HG02678 (cell line): ENCODE measurements around the gene HSPA6.
"Not testable (repeated sequence)": the region's sequence is repeated elsewhere in the genome, so short reads cannot be mapped to it uniquely, and the experiment has no call there.

Experiments
- ATAC-seq: cut with Tn5 transposase; IDR thresholded peaks from one replicate; pipeline ENCODE4 v1.9.1; 2021; ENCODE audit warnings: mild to moderate bottlenecking, moderate library complexity; ENCODE audit not compliant: unreplicated experiment

Gene HSPA6

DNA sequence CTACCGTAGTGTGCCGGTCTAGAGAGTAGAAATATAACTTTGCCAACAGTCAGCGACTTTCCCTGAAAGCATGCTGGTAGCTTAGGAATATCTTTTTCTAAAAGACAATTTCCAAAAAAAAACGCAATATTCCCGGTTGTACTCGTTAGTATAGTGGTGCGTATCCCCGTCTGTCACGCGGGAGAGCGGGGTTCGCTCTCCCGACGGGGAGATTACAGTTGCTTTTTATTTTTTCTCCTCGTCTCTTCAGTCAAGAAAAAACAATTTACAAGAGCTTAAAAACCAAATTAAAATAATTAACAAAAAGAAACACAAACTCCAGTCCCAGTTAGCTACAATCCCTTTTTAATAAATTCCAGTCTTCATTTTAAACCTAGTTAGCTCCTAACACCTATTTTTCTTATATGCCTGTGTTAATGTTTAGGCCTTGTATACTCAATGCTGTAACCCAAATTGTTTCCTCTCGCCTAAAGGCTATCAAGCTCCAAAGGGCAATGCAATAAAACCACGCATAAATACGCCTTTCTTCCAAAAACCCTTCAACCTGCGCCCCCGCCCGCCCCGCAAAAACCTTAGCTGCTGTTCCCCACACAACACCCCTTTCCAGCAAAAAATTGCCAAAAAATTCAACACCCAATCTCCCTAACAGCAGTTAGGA, 7.8 kb downstream of the HSPA6 start:
- no peak for ATAC-seq

DNA sequence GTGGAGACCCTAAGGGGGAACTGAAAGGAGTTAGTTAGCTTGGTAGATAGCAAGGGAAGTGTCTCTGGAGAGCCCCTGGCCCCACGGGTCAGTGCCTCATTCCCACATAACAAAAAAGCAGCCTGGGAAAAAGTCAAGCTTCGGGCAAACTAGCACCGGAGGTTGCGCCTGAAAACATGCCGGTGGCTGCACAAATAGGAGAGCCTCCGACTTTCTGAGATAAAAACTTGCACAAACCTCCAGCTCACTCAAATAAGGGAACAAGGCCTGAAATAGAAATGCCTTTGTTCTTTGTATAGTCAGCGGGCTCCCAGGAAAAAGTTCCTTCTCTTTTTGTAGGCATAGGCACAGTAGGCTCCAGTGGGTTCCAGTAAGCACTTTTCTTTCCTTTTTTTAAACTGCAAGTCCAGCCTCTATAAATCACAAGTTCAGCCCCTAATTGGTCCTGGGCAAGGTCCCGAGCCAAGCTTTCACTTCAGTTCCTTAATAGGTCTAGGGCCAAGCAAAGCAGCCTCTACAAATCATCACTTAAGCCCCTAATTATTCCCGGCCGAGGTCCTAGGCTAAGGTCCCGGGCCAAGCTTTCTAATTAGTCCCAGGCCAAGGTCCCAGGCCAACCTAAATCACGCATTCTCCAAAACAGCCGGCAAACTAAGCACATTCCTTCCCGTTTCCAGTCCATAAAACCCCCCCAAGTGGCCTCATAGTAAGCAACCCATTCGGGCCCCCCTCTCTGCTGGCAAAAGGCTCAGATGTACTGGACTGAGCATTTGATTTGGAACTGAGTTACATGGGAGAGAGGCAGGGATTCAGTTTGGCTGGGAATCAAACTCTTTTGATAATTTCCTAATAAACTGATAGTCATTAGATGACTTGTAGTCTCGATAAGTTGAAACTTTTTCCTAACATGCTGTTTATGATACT, 8.6 kb downstream of the HSPA6 start:
- not testable (repeated sequence) for ATAC-seq

DNA sequence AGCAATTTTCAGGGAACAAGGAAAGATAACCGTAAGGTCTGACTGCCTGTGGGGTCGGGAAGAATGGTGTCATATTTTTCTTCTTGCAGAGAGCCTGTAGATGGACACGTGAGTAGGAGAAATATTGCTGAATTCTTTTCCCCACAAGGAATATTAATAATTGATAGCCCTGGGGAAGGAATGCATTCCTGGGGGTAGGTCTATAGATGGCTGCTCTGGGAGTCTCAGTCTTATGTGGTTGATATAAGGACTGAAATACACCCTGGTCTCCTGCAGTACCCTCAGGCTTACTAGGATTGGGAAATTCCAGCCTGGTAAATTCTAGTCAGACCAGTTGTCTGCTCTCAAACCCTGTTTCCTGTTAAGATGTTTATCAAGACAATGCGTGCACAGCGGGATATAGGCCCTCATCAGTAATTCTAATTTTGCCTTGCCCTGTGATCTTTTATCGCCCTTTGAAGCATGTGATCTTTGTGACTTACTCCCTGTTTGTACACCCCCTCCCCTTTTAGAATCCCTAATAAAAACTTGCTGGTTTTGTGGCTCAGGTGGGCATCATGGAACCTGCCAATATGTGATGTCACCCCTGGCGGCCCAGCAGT, 12.8 kb downstream of the HSPA6 start:
- not testable (repeated sequence) for ATAC-seq

DNA sequence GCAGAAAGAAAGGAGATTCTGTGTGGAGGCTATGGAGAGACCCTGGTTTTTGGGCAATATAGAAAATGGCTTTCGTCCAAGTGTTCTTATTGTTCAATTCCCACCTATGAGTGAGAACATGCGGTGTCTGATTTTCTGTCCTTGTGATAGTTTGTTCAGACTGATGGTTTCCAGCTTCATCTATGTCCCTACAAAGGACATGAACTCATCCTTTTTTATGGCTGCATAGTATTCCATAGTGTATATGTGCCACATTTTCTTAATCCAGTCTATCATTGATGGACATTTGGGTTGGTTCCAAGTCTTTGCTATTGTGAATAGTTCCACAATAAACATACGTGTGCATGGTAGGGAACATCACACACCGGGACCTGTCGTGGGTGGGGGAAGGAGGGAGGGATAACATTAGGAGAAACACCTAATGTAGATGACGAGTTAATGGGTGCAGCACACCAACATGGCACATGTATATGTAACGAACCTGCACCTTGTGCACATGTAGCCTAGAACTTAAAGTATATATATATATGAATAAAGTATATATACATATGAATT, 14.7 kb downstream of the HSPA6 start:
- not testable (repeated sequence) for ATAC-seq

DNA sequence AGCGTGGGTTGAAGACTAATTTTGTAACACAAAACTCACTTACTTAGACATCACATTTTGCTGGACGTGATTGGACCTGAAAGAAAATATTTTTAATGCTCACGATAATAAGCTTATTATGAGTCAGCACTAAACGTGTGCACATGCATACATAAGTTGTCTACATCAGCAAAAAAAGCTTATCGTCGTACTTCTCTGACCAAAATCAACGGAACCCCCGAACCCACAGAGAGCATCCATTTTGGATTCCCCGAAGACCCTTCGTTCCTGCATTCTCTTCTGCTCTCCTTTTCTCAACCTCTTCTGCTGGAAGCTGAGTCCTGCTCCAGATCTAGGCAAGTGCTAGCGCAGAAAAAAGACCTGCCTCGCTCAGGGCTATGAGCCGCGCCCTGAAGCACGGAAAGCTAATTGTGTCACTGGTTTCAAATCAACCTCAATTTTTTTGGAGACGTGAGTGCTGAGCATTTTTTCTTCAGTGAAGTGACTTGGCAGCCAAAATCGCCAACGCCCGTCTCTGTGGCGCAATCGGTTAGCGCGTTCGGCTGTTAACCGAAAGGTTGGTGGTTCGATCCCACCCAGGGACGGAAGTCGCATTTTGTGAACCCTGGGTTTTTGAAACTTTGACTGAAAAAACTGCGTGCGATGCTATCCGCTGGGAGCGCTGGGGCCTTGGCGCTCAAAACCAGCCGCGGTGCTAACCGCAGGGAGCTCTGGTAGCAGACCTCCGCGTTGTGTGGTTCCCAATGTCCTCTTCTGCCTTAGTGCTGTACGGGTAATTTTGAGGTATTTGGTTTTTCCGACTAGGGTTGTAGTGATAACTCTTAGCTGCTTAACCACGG, 15.6 kb downstream of the HSPA6 start:
- peak; percentile 56 for ATAC-seq

DNA sequence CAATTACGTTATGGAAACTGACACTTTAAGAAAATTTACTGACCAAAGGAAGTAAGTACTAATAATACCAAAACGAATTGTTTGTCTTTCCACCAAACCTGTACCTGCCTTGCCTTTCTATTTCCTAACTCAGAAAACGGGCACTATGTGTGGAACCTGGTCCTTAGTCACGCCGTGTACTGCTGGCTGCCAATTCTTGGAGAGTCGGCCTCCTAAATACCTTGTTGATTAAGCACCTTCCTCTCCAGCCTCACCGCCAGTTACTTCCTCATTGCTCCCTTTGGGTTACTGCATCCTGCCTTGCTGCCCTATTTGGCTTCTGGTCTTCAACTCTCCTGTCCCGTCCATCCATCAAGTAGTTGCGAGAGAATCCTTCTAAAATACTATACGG, 16.2 kb downstream of the HSPA6 start:
- not testable (repeated sequence) for ATAC-seq

DNA sequence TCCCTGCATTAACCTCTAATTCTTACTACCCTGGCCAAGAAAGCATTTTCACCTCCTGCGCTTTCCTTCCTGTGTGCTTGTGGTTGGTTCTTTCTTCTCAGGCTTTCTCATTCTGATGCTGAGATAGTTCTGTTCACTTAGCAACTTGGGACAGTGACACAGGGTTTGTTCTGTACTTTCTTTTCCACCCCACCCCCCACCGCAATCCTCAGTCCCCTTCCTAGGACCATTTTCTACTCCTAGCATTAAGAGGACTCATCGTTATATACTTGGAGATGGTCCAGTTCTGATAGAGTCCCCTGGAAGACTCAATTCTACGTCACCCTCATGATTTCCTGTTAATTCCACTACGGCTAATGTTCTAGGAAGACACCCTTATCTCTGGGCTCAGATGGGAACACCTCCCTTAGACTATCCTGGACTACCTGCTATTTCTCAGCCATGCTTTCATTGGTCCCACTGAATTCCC, 17.8 kb downstream of the HSPA6 start:
- ATAC-seq, result peak; percentile 68

DNA sequence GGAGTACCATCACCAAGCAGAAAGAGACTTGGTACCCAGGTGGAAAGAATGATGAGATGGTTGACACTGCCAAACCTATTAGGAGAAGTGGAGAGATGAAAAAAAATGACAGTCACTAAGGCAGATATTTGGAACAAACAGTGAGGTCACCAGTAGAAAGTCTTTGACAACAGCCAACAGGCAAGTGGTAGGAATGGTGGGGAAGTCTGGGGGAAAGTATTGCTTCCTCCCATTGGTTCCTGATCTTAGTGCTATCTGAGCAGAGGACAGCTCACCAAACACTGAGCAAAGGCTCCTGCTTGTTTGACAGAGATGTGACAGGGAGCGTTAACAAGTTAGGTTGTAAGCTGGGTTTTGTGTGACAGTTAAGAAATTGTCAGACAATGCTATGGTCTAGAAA, 18.8 kb downstream of the HSPA6 start:
- ATAC-seq, result not testable (repeated sequence)

DNA sequence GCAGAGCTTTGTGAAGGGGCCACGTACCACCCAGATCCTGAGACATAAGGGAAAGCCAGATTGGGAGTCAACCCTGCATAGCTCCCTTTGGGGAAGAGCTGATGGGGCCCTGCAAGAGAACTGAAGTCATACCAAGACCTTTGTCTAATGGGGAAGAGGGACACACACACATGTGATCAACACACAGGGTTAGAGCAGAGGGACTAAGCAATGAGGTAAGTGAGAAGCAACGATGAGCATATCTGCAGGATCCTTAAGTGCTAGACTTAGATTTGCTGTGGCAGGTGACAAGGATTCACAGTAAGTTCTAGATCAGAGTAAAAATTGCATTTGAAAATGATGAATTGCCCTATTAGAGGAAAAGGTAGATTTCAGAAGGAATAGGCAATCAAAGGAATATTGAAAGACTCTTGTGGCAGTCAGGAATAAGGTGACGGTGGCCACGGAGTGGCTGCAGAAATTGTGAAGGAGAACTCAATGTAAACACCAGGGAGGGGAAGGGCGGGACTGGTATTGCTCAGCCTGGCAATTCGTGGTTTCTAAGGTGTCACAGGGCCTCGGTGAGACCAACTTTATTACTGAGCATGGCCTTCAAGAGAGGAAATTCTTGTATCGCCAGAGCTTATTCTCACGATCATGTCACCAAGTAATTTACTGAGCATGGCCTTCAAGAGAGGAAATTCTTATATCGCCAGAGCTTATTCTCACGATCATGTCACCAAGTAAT, 20.8 kb downstream of the HSPA6 start:
- ATAC-seq, result not testable (repeated sequence)

DNA sequence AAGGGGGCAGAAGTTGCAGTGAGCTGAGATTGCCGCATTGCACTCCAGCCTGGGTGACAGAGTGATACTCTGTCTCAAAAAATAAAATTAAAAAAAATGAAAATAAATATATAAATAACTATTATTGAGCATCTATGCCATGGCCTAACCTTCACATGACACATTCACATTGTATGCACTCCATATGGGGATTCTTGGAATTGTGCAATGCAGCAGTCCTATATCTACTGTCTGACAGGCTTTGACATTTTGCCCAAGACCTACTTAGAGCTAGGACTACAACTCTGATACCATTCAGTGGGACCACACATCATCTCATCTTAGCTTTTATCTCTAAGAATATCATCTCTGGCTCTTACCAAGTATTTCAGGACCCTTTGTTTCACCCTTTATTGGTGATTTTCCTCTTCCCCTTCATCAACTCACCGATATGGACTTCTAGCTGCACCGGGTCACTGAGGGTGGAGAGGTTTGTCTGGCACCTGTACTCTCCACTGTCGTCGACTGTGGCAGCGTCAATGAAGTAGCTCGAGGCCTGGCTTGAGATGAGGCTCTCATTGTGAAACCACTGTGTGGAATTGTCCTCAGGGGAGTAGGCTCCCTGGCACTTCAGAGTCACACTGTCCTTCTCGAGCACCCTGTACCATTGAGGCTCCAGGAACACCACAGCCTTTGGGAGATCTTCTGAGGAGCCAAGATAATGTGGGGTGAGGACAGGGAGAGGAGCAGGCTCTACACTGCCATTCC, 23.8 kb downstream of the HSPA6 start:
- ATAC-seq, result not testable (repeated sequence)

DNA sequence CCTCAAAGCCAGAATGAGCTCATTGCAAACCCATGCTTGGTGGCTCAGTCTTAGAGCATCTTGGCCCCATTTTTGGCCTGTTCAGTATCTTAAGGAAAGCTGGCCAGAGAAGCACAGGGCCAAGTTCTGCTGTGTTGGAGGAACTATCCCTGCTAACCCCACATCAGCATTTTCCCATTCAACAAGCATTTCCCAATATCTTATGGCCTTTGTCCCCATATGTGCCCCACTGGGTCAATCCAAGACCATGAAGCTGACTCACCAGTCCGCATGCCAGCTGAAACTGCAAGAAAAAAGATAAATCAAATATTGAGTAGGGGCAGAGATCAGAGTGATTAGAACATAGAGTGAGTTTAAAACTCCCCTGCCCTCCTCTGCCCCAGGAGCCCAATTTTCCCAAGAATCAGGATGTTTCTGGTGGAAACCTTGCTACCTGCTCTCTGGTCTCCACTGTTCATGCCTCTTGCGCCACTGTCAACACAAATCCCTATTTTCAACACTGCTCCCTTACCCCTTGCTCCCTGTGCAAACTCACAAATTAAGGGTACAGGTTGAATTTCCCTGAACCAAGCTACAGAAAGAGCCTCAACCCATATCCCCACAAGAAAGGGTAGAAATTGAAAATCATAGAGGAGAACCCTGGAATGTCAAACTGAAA, 24.5 kb downstream of the HSPA6 start:
- not testable (repeated sequence) for ATAC-seq

DNA sequence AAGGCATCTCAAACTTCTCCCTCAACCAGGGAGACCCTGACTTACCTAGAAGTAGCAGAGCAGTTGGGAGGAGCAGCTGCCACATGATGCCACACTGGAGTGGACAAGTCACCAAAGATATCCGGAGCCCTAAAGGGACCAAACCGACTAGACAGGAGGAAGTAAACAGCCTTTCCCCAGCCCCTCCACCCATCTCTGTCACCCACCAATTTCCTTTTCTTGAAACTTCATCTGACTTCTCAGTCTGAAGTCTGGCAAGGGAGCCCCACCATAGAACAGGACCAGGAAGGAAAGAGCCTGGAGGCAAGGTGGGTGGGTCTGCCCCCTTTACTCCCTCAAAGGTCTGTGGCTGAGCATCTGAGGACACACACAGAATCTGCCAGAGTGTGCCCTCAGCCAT, 25.3 kb downstream of the HSPA6 start, which contains the start of gene FCGR3A:
FCGR3A (minus strand) TSS at position 167 of the 400 bp plus-strand sequence; CDS start at position 85, 82 bp downstream.
- no peak for ATAC-seq

DNA sequence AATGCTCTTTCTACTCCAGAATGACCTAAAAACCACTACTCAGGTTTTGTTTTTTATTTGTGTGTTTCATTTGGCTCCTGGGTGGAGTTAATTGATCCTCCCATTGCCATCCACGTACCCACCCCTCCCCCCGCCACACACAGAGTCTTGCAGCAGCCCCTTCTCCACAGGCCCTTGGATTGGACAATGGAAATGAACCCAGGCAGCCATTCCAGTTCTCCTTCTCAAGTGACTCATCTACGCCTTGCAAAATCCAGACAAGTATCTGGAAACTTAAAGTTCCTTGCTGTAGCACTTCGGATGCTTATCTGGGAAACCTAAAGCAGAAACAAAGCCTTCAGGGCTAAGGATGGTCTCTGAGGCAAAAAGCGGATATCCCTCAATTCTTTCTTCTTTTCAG, 26.6 kb downstream of the HSPA6 start:
- ATAC-seq, result not testable (repeated sequence)

DNA sequence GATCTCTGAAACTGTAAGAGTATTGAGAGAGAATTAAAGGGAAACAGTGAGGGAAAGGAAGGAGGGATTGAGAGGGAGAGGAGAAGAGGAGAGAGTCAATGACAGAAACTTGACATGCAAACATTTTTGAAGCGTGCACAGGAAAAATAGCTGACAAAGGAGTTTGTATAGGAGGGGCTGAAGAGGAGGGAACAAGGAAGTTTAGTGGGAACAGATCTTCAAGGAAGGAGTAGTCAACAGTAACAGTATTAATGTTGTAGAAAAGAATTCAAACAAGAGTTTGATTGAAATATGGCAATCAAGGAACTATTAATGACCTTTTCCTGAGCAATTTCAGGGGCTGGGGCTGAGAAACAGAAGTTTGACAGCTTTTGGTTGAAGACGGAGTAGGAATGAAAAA, 29.3 kb downstream of the HSPA6 start:
- not testable (repeated sequence) for ATAC-seq

DNA sequence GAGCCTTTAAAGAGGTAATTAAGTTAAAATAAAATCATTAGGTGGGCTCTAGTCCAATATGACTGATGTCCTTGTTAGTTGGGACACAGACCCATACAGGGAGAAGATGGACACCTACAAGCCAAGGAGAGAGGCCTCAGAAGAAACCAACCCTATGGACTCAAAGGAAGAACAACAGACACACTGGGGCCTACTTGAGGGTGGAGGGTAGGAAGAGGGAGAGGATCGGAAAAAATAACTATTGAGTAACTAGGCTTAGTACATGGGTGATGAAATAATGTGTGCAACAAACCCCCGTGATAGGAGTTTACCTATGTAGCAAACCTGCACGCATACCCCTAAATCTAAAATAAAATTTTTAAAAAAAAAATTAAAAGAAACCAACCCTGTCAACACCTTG, 30.0 kb downstream of the HSPA6 start:
- ATAC-seq, result not testable (repeated sequence)

DNA sequence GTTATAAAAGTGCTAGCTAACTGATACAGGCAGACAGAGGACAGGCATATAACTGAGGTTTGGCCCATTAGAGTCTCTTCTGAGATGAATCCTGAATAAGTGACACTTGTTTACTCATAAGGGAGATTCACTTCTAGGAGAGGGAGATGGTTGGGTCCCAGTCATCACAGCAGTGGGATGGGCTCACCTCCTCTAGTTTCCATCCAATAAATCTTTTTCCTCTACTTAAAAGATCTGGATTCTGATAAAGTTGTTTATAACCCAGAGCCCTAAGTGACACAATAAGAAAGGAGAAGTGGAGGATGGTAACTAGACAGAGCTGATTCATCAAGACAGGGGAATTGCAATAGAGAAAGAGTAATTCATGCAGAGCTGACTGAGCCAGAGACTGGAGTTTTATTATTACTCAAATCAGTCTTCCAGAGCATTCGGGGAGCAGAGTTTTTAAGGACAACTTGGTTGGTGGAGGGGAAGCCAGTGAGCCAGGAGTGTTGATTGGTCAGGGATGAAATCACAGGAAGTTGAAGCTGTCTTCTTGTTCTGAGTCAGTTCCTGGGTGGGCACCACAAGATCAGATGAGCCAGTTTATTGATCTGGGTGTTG, 30.6 kb downstream of the HSPA6 start:
- ATAC-seq, result not testable (repeated sequence)

DNA sequence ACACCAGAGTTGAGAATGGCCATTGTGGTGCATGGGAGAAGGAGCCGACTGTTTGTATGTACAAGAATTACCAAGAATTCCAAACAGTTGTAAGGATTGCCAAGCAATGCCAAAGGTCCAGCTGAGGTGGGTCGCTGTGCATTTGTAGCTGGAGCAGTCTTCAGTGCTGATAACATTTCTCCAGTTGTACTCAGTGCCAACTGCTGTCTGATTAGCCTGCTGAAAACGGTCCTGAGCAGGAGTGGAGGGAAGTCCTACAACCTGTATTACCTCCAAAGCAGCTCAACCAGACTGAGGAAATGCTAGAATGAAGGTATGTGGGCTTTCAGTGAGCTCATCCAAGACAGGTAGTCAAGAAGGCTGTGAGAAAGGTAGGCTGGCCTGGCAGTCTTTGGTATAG, 31.8 kb downstream of the HSPA6 start:
- not testable (repeated sequence) for ATAC-seq

DNA sequence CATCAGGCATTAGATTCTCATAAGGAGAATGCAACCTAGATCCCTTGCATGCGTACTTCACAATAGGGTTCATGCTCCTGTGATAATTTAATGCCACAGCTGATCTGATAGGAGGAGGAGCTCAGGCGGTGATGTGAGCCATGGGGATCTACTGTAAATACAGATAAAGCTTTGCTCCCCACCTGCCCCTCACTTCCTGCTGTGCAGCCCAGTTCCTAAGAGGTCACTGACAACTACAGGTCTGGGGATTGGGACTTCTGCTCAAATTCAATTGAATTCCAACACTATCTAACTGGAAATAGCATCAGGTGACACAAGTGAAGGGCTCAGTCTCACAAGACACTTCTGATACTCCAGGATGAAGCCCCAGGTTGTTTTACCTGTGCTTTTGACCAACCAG, 32.6 kb downstream of the HSPA6 start:
- ATAC-seq, result not testable (repeated sequence)
